Mammary epithelial cell (primary cell): ENCODE results near the gene TMEM50B.

Experiments
- CTCF ChIP-seq, 2 donors: IDR thresholded peaks in 1 of 2; conservative IDR thresholded peaks in 1 of 2; 2 replicates each; pipeline ENCODE4 v1.5.1; 2011 to 2012; ENCODE audit warnings: inconsistent platforms in 2 of 2, low read length in 2 of 2, mild to moderate bottlenecking in 2 of 2, control low read depth in 1 of 2, low read depth in 1 of 2; ENCODE audit not compliant: insufficient read depth in 1 of 2; ENCODE audit errors: extremely low read depth in 1 of 2
- EZH2 ChIP-seq: IDR thresholded peaks from 2 replicates; pipeline ENCODE4 v1.6.1; 2012; ENCODE audit warnings: low read length, inconsistent platforms, borderline replicate concordance

- TF ChIP-seq CTCF (conservative IDR thresholded peaks at IDR 0.05 in 1 of 2, IDR thresholded peaks at IDR 0.05 in 1 of 2; ENCODE audit: extremely low read depth in 1 of 2, insufficient read depth in 1 of 2, low read depth in 1 of 2, low read length in 2 of 2) (no peak), EZH2 (no peak)
These were observed 32.7 kb upstream of the TMEM50B start for GRCh38 chr21:33512481-33512880.
